GM12891 (cell line): ENCODE data around the gene KIF1A.

Experiments used
- PAX5 ChIP-seq: IDR thresholded peaks from 2 replicates; pipeline ENCODE4 v1.6.1; 2011; ENCODE audit warnings: low read length, moderate library complexity, mild to moderate bottlenecking; ENCODE audit not compliant: insufficient read depth, severe bottlenecking
- POLR2A ChIP-seq: IDR thresholded peaks from 2 replicates; pipeline ENCODE4 v1.6.1; 2011; ENCODE audit warnings: low read depth, low read length, control low read depth
- POLR2AphosphoS5 ChIP-seq: IDR thresholded peaks from 2 replicates; pipeline ENCODE4 v1.6.1; 2011; ENCODE audit warnings: low read depth, low read length, control low read depth
- POU2F2 ChIP-seq: IDR thresholded peaks from 2 replicates; pipeline ENCODE4 v1.6.1; 2011; ENCODE audit warnings: low read depth, mild to moderate bottlenecking, control low read depth, low read length, moderate library complexity
- SPI1 ChIP-seq: IDR thresholded peaks from 2 replicates; pipeline ENCODE4 v1.6.1; 2011; ENCODE audit warnings: low read depth, low read length, control low read depth
- TAF1 ChIP-seq: IDR thresholded peaks from 2 replicates; pipeline ENCODE4 v1.6.1; 2011; ENCODE audit warnings: low read depth, low read length, control low read depth

DNA sequence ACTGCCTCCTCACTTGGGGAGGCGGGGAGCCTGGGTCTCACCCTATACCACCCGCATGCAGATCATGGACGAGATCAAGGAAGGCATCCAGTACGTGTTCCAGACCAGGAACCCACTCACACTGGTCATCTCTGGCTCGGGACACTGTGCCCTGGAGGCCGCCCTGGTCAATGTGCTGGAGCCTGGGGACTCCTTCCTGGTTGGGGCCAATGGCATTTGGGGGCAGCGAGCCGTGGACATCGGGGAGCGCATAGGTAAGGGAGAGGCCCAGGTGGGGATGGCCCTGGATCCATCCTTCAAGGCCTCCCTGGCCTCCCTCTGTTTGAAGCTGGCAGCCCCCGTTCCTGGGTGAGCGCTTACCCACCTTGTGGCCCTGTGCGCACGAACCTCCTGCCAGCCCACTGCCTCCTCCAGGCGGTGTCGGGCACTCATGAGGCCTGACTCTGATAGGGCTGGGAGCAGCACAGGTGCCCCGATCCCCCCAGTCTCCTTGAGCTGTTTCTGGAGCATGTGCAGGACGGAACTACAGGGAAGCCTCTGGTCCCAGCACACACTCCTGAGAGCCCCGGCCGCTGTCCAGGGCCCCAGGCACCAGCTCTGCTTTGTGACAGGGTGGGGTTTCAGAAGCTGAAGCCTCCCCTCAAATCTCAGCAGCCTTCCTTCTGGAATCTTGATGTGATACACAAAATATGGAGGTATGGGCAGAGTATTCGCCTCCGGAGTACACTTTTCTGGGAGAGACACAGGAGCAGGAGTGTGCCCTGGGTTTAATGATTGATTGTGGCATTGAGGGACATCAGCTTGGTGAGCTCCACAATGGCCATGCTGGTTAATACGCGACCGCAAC lies 49.3 kb upstream of the KIF1A start:
- no peak for TF ChIP-seq POLR2AphosphoS5
- no peak for TF ChIP-seq POLR2A
- TF ChIP-seq SPI1, result no peak
- TF ChIP-seq PAX5, result no peak
- TF ChIP-seq TAF1, result no peak
- TF ChIP-seq POU2F2, result no peak
